Subcutaneous adipose tissue (tissue), 4 donors: ENCODE measurements around the gene C7orf33. TPM values are rescaled to one million over a fixed set of nuclear protein-coding genes. Genes with fewer than 3 reads are reported as not detected.

Experiments
- CTCF ChIP-seq: fragments of 450-650 bp; IDR thresholded peaks from one replicate; pipeline ENCODE4 v1.5.1; 2016; ENCODE audit warnings: low read depth, mild to moderate bottlenecking, control low read depth, antibody characterized with exemption, moderate library complexity
- total RNA-seq, 4 donors: library from RNA; depleted of rRNA; stranded (reverse); fragments of >200 nt; gene quantifications; one replicate each; pipeline ENCODE4 v1.1.0, GENCODE V29; 2016

C7orf33 gene
- total RNA-seq, 4 donors from 2014 or later: not detected

GRCh38 chr7:148605350-148605749, 14.8 kb downstream of the C7orf33 start:
- TF ChIP-seq CTCF: no peak

GRCh38 chr7:148607151-148607661, 16.6 kb downstream of the C7orf33 start:
- no peak for TF ChIP-seq CTCF

DNA sequence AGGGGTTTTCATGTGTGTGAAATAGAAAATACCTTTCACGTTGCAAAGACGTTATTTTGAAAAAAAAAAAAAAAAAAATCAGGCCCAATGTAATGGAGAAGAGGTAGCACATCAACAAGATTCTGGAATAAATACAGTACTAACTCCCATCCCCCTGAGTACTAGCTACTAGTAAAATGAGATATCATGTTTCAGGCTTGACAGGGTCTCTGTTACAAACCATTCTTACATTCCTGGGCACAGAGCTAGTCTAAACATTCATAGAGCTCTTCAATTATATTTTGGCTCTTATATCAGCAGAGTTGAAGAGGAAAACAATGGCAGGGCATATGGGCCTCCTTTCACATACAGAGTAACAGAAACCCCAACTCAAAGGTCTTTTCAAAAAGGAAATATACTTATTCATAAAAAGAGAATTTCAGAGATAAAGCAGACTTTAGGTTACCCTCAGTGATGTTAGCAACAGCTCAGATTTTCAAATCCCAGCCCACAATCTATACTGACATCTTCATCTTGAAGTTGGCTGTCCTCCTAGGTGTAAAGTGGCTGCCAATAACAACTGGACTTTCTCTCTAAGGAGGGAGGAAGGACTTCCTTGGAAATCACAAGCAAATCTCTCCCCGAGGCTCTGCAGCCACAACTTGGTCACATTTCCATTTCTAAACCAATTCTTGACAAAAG, 18.6 kb downstream of the C7orf33 start:
- no peak for TF ChIP-seq CTCF

DNA sequence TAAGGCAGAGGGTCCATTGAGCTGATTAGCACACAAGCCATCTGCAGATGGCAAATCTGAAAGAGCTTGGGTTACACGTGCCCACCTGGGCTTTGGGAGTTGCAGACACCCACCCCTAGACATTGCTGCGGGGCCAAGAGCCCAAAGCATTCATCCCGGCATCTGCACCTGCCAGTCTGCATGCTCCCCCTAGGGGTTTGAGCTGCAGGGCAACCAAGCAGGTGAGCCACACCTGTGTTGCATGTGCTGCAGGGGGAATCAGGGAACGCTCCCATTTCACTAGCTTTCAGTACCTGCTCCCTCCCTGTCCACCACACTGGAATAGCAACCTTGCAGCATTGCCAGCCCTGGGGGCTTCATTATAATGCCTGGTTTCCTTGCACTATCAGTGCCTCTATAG, 21.1 kb downstream of the C7orf33 start:
- no peak for TF ChIP-seq CTCF

- TF ChIP-seq CTCF: no peak
Observed at GRCh38 chr7:148615085-148615730, 24.6 kb downstream of the C7orf33 start.

DNA sequence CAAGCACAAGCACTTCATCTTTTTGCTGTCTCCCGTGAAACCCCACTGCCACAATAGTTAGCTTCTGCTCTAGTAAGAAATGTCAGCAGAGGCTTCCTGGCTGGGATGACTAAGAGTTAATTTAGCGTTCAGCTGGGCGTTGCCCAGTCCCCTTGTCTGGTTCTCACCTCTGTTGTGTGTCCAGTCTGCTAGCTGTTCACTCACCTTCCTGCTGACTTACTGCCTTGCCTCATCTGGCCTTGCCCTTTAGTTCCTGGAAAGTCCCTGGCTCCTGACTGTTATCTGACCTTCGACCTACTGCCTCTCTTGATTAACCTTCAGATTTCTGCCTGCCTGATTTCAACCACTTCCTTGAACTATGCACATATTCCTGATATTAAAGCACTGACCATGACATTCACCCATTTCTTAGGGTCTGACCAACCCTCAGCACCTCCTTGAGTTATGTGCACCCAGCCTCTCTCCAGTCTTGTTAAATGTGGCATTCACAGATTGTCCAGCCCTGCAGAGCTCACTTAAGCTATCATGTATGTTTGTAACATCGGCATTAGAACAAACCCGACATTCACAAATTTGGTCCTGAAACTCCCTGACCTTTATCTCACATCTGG, 30.3 kb downstream of the C7orf33 start:
- TF ChIP-seq CTCF: no peak

DNA sequence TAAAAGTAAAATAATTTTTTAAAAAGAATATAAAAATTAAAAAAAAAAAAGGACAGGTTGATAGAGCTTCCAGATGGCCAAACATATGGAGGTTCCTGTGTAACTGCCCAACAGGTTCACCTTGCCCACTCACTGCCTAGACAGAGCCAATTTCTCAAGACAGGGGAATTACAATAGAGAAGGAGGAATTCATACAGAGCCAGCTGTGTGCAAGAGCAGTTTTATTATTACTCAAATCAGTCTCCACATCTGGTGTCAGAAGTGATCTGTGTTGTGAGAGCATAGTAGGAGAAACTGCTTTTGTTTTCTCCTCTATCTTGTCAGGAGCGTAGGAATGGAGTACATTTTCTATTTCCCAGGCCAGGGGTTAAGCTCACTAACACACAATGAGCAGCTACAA, 31.0 kb downstream of the C7orf33 start:
- no peak for TF ChIP-seq CTCF
